NCI-H510A (cell line): ENCODE measurements around the gene PYY.
"Not testable (repeated sequence)": the region's sequence is repeated elsewhere in the genome, so short reads cannot be mapped to it uniquely, and the experiment has no call there.

Experiments used
- DNase-seq: peaks from one replicate; lab custom pipeline; 2025; lab: John Stamatoyannopoulos, UW

PYY gene

GRCh38 chr17:43953746-43954145 lies at the start of gene PYY:
Gene PYY (minus strand): TSS chr17:43953940. CDS start chr17:43953483, 457 bp downstream.
- no peak for DNase-seq

- DNase-seq: no peak
Measured at GRCh38 chr17:44002141-44002848, 48.6 kb upstream of the PYY start.

GRCh38 chr17:44001461-44001920 lies 47.8 kb upstream of the PYY start:
- DNase-seq: no peak

- DNase-seq: no peak
Measured at GRCh38 chr17:44000871-44001460, 47.2 kb upstream of the PYY start.

- DNase-seq: no peak
Measured at GRCh38 chr17:44000141-44000860, 46.6 kb upstream of the PYY start.

- no peak for DNase-seq
Measured at GRCh38 chr17:43999024-43999423, 45.3 kb upstream of the PYY start.

GRCh38 chr17:43998552-43998951 lies 44.8 kb upstream of the PYY start:
- DNase-seq: no peak

GRCh38 chr17:43997180-43997579 lies 43.4 kb upstream of the PYY start:
- DNase-seq: not testable (repeated sequence)

- no peak for DNase-seq
Measured at GRCh38 chr17:43995150-43995471, 41.4 kb upstream of the PYY start.

GRCh38 chr17:43994272-43995149 lies 40.8 kb upstream of the PYY start:
- no peak for DNase-seq

- no peak for DNase-seq
Measured at GRCh38 chr17:43992641-43993040, 38.9 kb upstream of the PYY start.

GRCh38 chr17:43988301-43988700 lies 34.6 kb upstream of the PYY start:
- DNase-seq: no peak

GRCh38 chr17:43987131-43988021 lies 33.6 kb upstream of the PYY start:
- no peak for DNase-seq

- DNase-seq: no peak
Measured at GRCh38 chr17:43986225-43986981, 32.7 kb upstream of the PYY start.

- no peak for DNase-seq
Measured at GRCh38 chr17:43984521-43984920, 30.8 kb upstream of the PYY start.

GRCh38 chr17:43983515-43984411 lies 30.0 kb upstream of the PYY start:
- no peak for DNase-seq

GRCh38 chr17:43983196-43983514 lies 29.4 kb upstream of the PYY start:
- DNase-seq: no peak

- no peak for DNase-seq
Measured at GRCh38 chr17:43982171-43982570, 28.4 kb upstream of the PYY start.

GRCh38 chr17:43979671-43980070 lies 25.9 kb upstream of the PYY start:
- no peak for DNase-seq

- no peak for DNase-seq
Measured at GRCh38 chr17:43979011-43979410, 25.3 kb upstream of the PYY start.
